GM18508 (cell line): ENCODE data around the gene TUBGCP3.
A peak's percentile ranks its signal among the peaks of the same experiment; 100 is the strongest.

Experiments
- ATAC-seq: cut with Tn5 transposase; IDR thresholded peaks from one replicate; pipeline ENCODE4 v1.9.1; 2021; ENCODE audit warnings: moderate number of reproducible peaks; ENCODE audit not compliant: insufficient read depth, unreplicated experiment

The TUBGCP3 gene

GRCh38 chr13:112618501-112618900 lies 30.5 kb upstream of the TUBGCP3 start:
- no peak for ATAC-seq

DNA sequence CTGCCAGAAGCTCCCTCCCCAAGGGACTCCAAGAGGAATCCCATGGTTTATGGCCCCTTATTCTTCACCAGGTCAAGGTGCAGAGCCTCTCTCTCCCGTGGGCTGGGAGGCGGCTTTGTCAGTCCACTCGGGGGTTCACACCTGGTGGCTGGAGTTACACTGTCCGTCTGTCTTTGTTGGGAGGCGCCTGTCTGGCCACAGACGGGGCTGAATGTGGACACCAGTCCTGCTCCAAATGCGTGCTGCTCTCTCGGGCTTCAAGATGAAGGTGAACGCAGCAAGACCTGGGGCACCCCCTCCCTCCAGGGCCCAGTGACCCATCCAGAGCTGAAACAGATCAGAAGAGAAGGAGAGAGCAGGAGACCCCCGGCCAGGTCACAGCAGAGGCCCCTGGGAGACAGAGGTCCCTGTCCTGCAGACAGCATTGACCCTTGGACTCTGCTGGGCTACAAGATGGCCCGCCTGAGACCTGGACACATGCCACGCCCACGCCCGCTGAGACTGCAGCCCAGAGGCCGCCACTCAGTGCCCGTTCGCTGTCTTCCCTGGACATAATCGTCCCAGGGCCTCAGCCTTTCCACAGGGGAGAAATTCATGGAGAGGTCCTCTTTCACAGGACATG lies 29.9 kb upstream of the TUBGCP3 start:
- no peak for ATAC-seq

GRCh38 chr13:112616586-112617362 lies 28.8 kb upstream of the TUBGCP3 start:
- ATAC-seq = no peak

GRCh38 chr13:112615391-112615790 lies 27.4 kb upstream of the TUBGCP3 start:
- no peak for ATAC-seq

GRCh38 chr13:112614835-112615234 lies 26.9 kb upstream of the TUBGCP3 start:
- ATAC-seq = no peak

GRCh38 chr13:112608212-112608611 lies 20.3 kb upstream of the TUBGCP3 start:
- ATAC-seq = no peak

- no peak for ATAC-seq
Measured at GRCh38 chr13:112606109-112607001, 18.4 kb upstream of the TUBGCP3 start.

DNA sequence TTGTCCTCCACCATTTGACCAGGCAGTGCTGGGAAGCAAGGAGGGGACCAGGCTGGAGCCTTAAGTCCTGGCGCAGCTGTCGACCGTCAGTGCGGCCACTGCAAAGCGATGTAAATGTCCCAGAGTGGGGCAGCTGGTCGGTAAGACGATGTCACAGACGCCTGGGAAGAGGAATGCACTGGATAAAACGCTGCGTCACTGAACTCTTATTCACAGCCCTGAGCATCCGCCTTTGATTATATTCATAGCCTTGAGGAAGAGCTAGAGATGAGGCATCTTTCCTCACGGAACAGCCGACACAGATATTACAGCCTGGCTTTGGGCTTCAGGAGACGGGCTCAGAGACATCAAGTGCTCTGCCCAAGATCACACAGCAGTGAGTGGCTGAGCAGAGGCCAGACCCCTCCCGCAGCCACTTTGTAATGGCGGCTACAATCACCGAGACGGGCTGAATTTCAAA lies 17.6 kb upstream of the TUBGCP3 start:
- no peak for ATAC-seq

DNA sequence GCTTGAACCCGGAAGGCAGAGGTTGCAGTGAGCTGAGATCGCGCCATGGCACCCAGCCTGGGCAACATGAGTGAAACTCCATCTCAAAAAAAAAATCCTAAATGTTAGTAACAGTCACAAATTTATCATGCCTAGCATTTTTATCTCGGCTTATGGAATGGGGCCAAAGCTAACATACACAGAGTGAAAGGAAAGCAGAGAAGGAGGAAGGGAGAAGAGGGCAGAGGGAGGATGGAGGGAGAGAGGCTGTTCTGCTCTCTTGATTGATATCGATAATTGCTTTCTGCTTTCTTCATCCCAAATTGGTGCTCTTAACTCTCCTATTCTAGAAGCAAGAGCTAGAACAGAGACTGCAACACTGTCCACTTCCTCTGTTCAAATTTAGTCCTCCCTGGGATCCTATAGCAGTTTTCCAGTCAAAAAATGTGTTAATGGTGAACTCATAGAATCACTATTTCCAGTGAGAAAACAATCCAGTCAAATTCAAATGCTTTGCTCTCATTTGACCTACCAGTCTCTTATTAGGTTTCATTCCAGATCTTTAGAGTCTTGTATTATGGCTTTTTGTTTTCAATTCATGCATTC lies 15.8 kb upstream of the TUBGCP3 start:
- ATAC-seq = no peak

DNA sequence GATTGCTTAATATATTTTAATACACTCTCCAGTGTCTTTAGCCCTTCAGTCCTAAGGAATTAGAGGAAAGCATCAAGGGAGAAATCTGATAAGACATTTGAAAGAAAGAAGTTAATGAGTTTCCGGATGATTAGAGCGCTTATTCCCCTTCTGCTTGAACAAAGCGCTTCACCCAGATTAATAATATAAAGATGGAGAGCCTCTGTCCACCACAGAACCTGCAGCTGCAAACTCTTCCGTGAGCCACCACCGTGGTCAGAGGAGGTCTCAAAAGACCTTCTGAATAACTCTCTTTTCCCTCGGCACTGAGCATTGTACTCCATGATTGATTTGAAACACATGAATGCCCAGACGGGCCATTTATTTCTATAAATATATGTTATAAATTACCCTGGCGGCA lies 14.2 kb upstream of the TUBGCP3 start:
- ATAC-seq = no peak

GRCh38 chr13:112601371-112601770 lies 13.4 kb upstream of the TUBGCP3 start:
- ATAC-seq = no peak

DNA sequence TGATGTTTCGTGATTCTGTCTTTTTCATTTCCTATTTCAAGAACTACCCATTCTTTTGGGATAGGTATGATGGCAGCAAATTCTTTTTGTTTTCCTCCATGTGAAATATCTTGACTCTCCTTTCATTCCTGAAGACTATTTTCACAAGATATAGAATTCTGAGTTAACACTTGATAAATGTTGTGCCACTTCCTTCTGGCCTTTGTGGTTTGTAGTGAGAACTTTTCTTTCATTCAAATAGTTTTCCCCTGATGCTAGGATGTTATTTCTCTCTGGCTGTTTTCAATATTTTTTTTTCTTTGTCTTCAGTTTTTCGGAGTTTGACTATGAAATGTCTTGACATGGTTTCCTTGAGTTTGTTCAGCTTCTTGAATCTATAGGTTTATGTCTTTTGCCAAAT lies 8.3 kb upstream of the TUBGCP3 start:
- ATAC-seq = no peak

DNA sequence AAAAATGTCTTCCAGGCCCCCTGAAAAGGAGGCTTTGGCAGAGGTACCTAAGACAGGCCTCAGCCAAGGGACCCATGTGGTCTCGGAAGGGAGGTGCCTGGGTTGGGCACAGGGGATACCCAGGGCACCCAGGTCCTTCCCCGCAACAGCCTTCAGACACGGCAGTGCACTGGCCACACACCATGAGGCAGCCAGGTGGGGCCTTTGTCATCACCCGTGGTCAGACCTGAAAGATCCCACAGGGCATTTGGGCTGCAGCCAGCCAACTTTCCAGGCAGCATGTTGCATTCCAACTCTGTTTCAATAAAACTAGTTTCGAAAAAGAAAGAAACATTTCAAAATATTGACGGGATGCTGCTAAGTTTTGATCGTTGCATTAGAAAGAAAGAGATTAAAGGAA lies 4.7 kb upstream of the TUBGCP3 start:
- ATAC-seq = no peak

DNA sequence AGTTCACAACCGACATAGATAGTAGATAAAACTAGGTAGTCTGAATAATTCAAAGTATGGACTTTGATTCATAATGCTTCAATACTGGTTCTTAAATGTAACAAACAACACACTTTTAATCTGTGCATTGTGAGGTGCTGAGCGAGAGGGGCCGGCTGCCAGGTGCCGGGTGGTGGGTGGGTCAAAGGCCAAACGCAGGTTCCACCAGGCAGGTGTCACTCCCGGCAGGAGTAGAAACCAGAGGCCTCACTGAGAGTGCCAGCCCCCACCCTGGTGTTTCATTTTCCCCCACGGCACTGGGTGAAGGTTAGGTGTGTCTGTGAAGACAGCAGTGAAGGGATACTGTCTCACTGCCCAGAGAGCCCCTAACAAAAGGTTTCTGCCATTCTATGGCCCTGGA lies 4.2 kb upstream of the TUBGCP3 start:
- no peak for ATAC-seq

DNA sequence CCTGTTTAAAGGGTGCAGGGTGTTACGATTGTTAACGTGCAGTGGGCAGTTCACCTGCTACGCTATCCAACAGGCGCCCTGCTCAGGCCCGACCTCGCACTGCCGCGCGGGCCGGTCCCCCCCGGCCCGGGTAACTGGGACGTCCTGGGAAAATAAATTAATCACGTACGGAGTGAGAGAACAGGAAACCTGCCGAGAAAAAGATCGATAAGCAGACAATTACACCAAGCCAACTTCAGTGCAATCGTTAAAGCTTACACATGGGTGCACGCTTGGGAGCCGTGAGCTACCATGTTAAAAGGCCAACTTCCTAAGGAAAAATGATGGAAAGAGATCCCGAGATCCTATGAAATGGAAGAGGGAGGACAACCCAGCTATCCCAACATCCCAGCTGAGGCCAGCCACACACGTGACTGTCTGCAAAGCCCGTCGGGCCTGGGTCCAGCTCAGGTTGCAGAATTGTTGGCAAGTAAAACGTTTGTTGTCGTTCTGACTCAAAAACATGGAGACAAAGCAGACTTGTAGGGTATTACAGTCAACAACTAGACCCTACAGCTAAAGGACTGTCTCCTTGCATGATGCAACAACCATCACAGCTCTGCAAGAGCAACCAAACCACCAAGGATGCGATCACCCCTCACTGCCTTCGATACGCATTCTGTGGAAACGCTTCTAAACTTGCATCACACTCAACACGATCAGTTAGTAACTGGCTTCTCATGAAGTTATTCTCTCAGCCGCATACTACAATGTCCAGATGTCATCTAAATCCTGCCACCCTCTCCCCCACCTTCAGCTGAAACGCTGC lies 741 bp upstream of the TUBGCP3 start:
- no peak for ATAC-seq

DNA sequence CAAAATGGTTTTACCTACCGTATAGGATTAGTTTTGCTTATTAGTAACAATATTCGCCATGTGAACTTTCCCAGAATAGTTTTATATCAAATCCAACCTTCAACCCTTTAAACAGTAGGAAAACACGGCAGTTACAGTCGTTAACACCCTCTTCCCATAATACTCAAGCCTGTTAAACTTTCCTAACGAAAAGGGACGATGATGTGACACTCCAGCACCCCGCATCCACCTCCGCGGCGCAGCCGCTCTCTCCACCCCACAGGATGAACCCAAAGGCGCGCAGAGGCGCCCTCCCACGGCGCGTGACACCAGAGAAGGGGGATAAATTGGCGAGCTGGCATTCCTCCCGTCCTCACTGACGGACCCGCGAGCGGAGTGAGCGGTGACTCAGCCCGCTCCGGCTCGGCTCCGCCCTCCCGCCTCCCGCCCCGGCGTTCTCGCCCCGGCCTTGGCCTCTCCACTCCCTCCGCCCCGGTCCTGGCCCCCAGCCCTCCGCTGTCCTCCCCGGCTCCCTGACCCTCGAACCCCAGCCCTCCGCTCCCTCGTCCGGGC lies 665 bp downstream of the TUBGCP3 start:
- peak; percentile 24 for ATAC-seq

DNA sequence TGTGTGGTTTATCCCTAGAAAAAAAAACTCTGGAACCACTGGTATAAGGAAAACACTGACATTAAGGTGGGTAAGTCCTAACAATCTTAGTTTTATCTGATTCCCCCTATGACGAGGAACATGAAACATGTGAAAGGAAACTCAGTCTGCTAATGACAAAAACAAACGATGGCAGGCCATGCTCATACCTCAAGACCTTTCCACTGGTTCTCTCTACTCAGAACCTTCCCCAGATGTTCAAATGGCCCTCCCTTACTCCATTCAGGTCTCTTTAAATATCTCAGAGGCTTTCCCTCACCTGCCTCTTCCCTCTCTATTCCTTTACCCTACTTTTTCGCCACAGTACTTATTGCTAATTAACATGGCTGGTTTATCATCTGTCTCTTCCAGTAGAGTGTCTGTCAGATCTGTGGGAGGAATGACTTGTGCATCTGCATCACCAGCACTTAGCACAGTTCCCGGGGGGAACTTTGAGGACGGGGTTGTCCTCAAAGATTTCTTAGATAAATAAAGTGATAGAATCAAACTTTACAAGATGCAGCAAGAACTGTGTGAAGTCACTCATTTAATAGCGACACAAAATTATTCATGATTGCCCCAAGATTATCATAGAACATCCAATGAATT lies 1.5 kb downstream of the TUBGCP3 start:
- ATAC-seq = no peak

- peak; percentile 32 for ATAC-seq
Measured at GRCh38 chr13:112583592-112584277, 4.2 kb downstream of the TUBGCP3 start.
